PC-9 (cell line): Measurements from ENCODE around the gene C5orf47. TPM values are rescaled to one million over a fixed set of nuclear protein-coding genes. Genes with fewer than 3 reads are reported as not detected.
A peak's percentile ranks its signal among the peaks of the same experiment; 100 is the strongest.

Source experiments
- BruUV-seq: library from RNA; stranded (reverse); fragments of 400-500 nt; replicated peaks from 2 replicates; lab custom pipeline; 2021; lab: Mats Ljungman, UMichigan
- CTCF ChIA-PET: fragments of 300-600 bp; sonication (Branson Sonifier 250); formaldehyde crosslinking; loops from one replicate; lab custom pipeline; 2022; ENCODE audit warnings: antibody characterized with exemption; lab: Charles Lee
- POLR2A ChIA-PET: fragments of 300-600 bp; sonication (Branson Sonifier 250); formaldehyde crosslinking; loops from one replicate; lab custom pipeline; 2022; ENCODE audit warnings: antibody characterized with exemption; ENCODE audit not compliant: unreplicated experiment; lab: Charles Lee
- DNase-seq, 2 experiments: peaks; one replicate each; pipeline versions ENCODE4 v3.0.0 to v3.0.0-alpha.2; 2015 to 2022; ENCODE audit warnings: mixed read lengths in 1 of 2
- H2AFZ ChIP-seq: fragments of 200-600 bp; sonication (generic); 2 replicates; pipeline ENCODE4 v1.8.1; 2017; ENCODE audit warnings: antibody characterized with exemption
- H3F3A ChIP-seq: fragments of 200-600 bp; sonication (generic); 2 replicates; pipeline ENCODE4 v1.8.1; 2017; ENCODE audit warnings: antibody characterized with exemption, mild to moderate bottlenecking, low read depth; ENCODE audit not compliant: insufficient read depth
- H3K27ac ChIP-seq: fragments of 200-600 bp; sonication (generic); 2 replicates; pipeline ENCODE4 v1.6.1; 2016; ENCODE audit warnings: mixed run types
- H3K27me3 ChIP-seq: fragments of 200-600 bp; sonication (generic); 2 replicates; pipeline ENCODE4 v1.6.1; 2016; ENCODE audit warnings: low read depth, mixed run types; ENCODE audit not compliant: insufficient read depth
- H3K36me3 ChIP-seq: fragments of 200-600 bp; sonication (generic); 2 replicates; pipeline ENCODE4 v1.6.1; 2016; ENCODE audit warnings: low read depth, mixed run types
- H3K4me1 ChIP-seq: fragments of 200-600 bp; sonication (generic); replicated peaks from 2 replicates; pipeline ENCODE4 v1.6.1; 2016; ENCODE audit warnings: mixed run types; ENCODE audit not compliant: insufficient read depth
- H3K4me2 ChIP-seq: fragments of 200-600 bp; sonication (generic); 2 replicates; pipeline ENCODE4 v1.6.1; 2017; ENCODE audit warnings: mixed run types
- H3K4me3 ChIP-seq: fragments of 200-600 bp; sonication (generic); 2 replicates; pipeline ENCODE4 v1.6.1; 2016; ENCODE audit warnings: mixed run types
- H3K79me2 ChIP-seq: fragments of 200-600 bp; sonication (generic); 2 replicates; pipeline ENCODE4 v1.6.1; 2017; ENCODE audit warnings: low read depth, mixed run types
- H3K9me2 ChIP-seq: fragments of 200-600 bp; sonication (generic); 2 replicates; pipeline ENCODE4 v1.8.1; 2017; ENCODE audit warnings: mild to moderate bottlenecking; ENCODE audit not compliant: insufficient read depth
- H3K9me3 ChIP-seq: fragments of 200-600 bp; sonication (generic); 2 replicates; pipeline ENCODE4 v1.8.1; 2016; ENCODE audit warnings: low read depth; ENCODE audit not compliant: insufficient read depth
- H4K20me1 ChIP-seq: fragments of 200-600 bp; sonication (generic); 2 replicates; pipeline ENCODE4 v1.8.1; 2017; ENCODE audit not compliant: insufficient read depth
- CTCF ChIP-seq: fragments of 200-600 bp; sonication (generic); conservative IDR thresholded peaks from 2 replicates; pipeline ENCODE4 v1.6.1; 2017; ENCODE audit warnings: mixed run types, antibody characterized with exemption, mild to moderate bottlenecking, moderate library complexity
- EZH2 ChIP-seq: fragments of 200-600 bp; sonication (generic); IDR thresholded peaks from 2 replicates; pipeline ENCODE4 v1.8.0; 2017; ENCODE audit warnings: antibody characterized with exemption, low read depth
- intact Hi-C: fragments of 100-400 bp; cut with micrococcal nuclease; formaldehyde crosslinking; loops from one replicate; pipeline ENCODE4 v1.10.0; 2022; ENCODE audit not compliant: unreplicated experiment
- total RNA-seq: library from RNA; stranded (reverse); gene quantifications from 2 replicates; pipeline ENCODE4 v1.2.3, GENCODE V29; 2021

The C5orf47 gene
- total RNA-seq, 1 experiment from 2014 or later, result not detected

GRCh38 chr5:173961418-173961817, 27.6 kb upstream of the C5orf47 start:
- Histone ChIP-seq H3K79me2 (no peaks in the 10 kb centered on the region), H3K9me3 (no peaks in the 10 kb centered on the region), H3K4me3 (no peak overlapping the region), H3K4me1 (peaks cover 8% of the 10 kb centered on the region), H3K27me3 (no peaks in the 10 kb centered on the region), H2AFZ (no peak overlapping the region), H3K4me2 (no peak overlapping the region), H3K27ac (no peak overlapping the region), H4K20me1 (no peaks in the 10 kb centered on the region; the same call in 1 of the 2 replicates), H3F3A (peaks cover 22% of the 10 kb centered on the region), H3K9me2 (no peaks in the 10 kb centered on the region; the same call in 1 of the 2 replicates), H3K36me3 (no peaks in the 10 kb centered on the region)
- POLR2A ChIA-PET, result no interaction called here
- CTCF ChIA-PET, result no interaction called here
- intact Hi-C loops, result loop anchor here (5.0 kb wide), 1 partner anchor 74 kb away; the partner anchor contains the start of gene CPEB4
- BruUV-seq, result no TSS peak
- TF ChIP-seq CTCF, result no peak
- TF ChIP-seq EZH2, result no peak
- no peak for DNase-seq

GRCh38 chr5:173962436-173962972, 26.5 kb upstream of the C5orf47 start:
- Histone ChIP-seq H3K27me3 (no peaks in the 10 kb centered on the region), H4K20me1 (no peaks in the 10 kb centered on the region; the same call in 1 of the 2 replicates), H3K27ac (0 out of 2 replicates have a peak overlapping the region, but pooled peaks have one; percentile 66), H3K9me2 (no peaks in the 10 kb centered on the region; the same call in 1 of the 2 replicates), H3K4me3 (no peak overlapping the region), H3K36me3 (no peaks in the 10 kb centered on the region), H3F3A (peaks cover 19% of the 10 kb centered on the region), H3K4me1 (peaks cover 8% of the 10 kb centered on the region), H3K4me2 (peak overlapping the region; percentile 77), H2AFZ (no peak overlapping the region), H3K9me3 (no peaks in the 10 kb centered on the region), H3K79me2 (no peaks in the 10 kb centered on the region)
- ChIA-PET CTCF (interaction anchor here (0.6 to 0.8 kb wide), 2 partner anchors 355 to 633 kb away, joined by 3 read pairs; no protein-coding TSS in a partner anchor), POLR2A (interaction anchor here (0.5 to 0.9 kb wide), 5 partner anchors 136 to 1217 kb away, joined by 3 to 5 read pairs (median 4); no protein-coding TSS in a partner anchor)
- intact Hi-C loops, result loop anchor here (5.0 kb wide), 1 partner anchor 75 kb away; the partner anchor contains the start of gene CPEB4
- DNase-seq, result no peak
- BruUV-seq, result no TSS peak
- no peak for TF ChIP-seq EZH2
- no peak for TF ChIP-seq CTCF

- intact Hi-C loops, result loop anchor here (1.0 to 5.0 kb wide), 2 partner anchors 44 to 76 kb away; partner anchors contain the start of gene CPEB4
- H3K4me1 ChIP-seq, result peaks cover 10% of the 10 kb centered on the region
Measured at GRCh38 chr5:173963182-173963838, 25.7 kb upstream of the C5orf47 start.

More at GRCh38 chr5:173963182-173963838, 25.7 kb upstream of the C5orf47 start:
- Histone ChIP-seq H3K9me3 (no peaks in the 10 kb centered on the region), H3K27ac (peak overlapping the region; percentile 66), H3K27me3 (no peaks in the 10 kb centered on the region), H3F3A (peaks cover 17% of the 10 kb centered on the region), H3K4me3 (peak overlapping the region; percentile 50), H3K79me2 (no peaks in the 10 kb centered on the region), H3K36me3 (no peaks in the 10 kb centered on the region), H3K4me2 (peak overlapping the region; percentile 77), H3K9me2 (no peaks in the 10 kb centered on the region; the same call in 1 of the 2 replicates), H4K20me1 (no peaks in the 10 kb centered on the region; the same call in 1 of the 2 replicates), H2AFZ (peak overlapping the region; percentile 70)
- ChIA-PET CTCF (interaction anchor here (0.6 to 1.6 kb wide), 7 partner anchors 10 to 633 kb away, joined by 3 to 8 read pairs (median 4); partner anchors contain the start of gene BOD1), POLR2A (interaction anchor here (0.5 to 1.1 kb wide), 24 partner anchors 10 to 1218 kb away, joined by 3 to 13 read pairs (median 4); partner anchors contain the start of gene CPEB4)
- BruUV-seq, result TSS peak; percentile 89
- peak; percentile 42 to 63 for DNase-seq
- TF ChIP-seq EZH2 (no peak), CTCF (no peak)
